ENCODE results near the gene HIF1A. TPM values are rescaled to one million over a fixed set of nuclear protein-coding genes. Genes with fewer than 3 reads are reported as not detected.

HIF1A gene
- total and polyA plus RNA-seq, 2 of the 13 experiments (the other 11 are each of a cell fraction or from before 2014, with no cell fraction given) = 41.0 to 126 TPM

DNA sequence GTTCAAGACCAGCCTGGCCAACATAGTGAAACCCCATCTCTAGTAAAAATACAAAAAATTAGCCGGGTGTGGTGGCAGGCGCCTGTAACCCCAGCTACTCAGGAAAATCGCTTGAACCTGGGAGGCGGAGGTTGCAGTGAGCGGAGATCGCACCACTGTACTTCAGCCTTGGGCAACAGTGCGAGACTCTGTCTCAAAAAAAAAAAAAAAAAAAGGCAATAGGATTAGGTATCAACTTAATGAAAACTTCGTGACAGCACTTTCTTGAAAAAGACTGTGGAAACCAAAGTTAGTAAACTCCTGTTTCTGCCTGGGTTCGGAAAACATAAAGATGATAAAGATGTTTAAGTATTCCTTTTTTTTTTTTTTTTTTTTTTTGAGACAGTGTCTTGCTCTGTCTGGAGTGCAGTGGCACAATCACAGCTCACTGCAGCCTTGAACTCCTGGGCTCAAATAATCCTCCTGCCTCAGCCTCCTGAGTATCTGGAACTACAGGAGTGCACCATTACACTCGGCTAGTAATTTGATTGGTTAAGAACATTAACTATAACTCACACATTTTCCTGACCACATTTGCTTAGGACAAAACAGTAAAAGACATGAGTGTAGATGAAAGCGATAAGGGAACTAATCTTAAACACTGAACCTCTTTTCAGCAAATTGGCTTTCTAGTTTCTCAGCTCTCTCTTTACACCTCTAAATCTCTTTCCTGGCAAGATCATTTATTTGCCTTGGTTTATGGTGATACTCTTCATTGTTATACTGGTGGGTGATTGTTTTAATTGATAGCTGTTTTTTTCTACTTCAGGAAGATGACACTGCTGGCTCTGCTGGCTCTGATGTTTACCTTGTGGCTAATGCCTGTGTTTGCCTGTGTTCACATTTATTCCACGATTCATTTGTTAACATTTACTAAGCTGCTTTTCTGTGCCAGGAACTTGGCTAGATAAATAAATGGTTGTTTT lies 15.8 kb downstream of the HIF1A start (continued):
- TF ChIP-seq, protein P1, sequence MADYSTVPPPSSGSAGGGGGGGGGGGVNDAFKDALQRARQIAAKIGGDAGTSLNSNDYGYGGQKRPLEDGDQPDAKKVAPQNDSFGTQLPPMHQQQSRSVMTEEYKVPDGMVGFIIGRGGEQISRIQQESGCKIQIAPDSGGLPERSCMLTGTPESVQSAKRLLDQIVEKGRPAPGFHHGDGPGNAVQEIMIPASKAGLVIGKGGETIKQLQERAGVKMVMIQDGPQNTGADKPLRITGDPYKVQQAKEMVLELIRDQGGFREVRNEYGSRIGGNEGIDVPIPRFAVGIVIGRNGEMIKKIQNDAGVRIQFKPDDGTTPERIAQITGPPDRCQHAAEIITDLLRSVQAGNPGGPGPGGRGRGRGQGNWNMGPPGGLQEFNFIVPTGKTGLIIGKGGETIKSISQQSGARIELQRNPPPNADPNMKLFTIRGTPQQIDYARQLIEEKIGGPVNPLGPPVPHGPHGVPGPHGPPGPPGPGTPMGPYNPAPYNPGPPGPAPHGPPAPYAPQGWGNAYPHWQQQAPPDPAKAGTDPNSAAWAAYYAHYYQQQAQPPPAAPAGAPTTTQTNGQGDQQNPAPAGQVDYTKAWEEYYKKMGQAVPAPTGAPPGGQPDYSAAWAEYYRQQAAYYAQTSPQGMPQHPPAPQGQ (CRISPR knock-in tag; IDR thresholded peaks at IDR 0.05; ENCODE audit: borderline replicate concordance) = no peak
- TF ChIP-seq SKI (IDR thresholded peaks at IDR 0.05; ENCODE audit: partially characterized antibody) = no peak
- TF ChIP-seq, protein P2, sequence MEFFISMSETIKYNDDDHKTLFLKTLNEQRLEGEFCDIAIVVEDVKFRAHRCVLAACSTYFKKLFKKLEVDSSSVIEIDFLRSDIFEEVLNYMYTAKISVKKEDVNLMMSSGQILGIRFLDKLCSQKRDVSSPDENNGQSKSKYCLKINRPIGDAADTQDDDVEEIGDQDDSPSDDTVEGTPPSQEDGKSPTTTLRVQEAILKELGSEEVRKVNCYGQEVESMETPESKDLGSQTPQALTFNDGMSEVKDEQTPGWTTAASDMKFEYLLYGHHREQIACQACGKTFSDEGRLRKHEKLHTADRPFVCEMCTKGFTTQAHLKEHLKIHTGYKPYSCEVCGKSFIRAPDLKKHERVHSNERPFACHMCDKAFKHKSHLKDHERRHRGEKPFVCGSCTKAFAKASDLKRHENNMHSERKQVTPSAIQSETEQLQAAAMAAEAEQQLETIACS (CRISPR knock-in tag; IDR thresholded peaks at IDR 0.05) = no peak
- TF ChIP-seq BCL6 (CRISPR knock-in tag; IDR thresholded peaks at IDR 0.05) = peak; percentile 63
- peak; percentile 19; the same call in 1 of the 2 replicates for TF ChIP-seq CREM (IDR thresholded peaks at IDR 0.05)
- no peak for TF ChIP-seq CREM (CRISPR knock-in tag; IDR thresholded peaks at IDR 0.05)
- peak; percentile 12 for TF ChIP-seq TEAD3 (CRISPR knock-in tag; optimal IDR thresholded peaks at IDR 0.05; ENCODE audit: borderline replicate concordance)
- no peak for TF ChIP-seq ZNF556 (CRISPR knock-in tag; IDR thresholded peaks at IDR 0.05; ENCODE audit: borderline replicate concordance)
- no peak for TF ChIP-seq REL (CRISPR knock-in tag; conservative IDR thresholded peaks at IDR 0.05)
- TF ChIP-seq KDM5B (CRISPR knock-in tag; IDR thresholded peaks at IDR 0.05; ENCODE audit: borderline replicate concordance) = no peak
- TF ChIP-seq, protein P3, sequence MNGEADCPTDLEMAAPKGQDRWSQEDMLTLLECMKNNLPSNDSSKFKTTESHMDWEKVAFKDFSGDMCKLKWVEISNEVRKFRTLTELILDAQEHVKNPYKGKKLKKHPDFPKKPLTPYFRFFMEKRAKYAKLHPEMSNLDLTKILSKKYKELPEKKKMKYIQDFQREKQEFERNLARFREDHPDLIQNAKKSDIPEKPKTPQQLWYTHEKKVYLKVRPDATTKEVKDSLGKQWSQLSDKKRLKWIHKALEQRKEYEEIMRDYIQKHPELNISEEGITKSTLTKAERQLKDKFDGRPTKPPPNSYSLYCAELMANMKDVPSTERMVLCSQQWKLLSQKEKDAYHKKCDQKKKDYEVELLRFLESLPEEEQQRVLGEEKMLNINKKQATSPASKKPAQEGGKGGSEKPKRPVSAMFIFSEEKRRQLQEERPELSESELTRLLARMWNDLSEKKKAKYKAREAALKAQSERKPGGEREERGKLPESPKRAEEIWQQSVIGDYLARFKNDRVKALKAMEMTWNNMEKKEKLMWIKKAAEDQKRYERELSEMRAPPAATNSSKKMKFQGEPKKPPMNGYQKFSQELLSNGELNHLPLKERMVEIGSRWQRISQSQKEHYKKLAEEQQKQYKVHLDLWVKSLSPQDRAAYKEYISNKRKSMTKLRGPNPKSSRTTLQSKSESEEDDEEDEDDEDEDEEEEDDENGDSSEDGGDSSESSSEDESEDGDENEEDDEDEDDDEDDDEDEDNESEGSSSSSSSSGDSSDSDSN (CRISPR knock-in tag; IDR thresholded peaks at IDR 0.05) = no peak
- no peak for TF ChIP-seq ZNF747 (CRISPR knock-in tag; IDR thresholded peaks at IDR 0.05; ENCODE audit: borderline replicate concordance)
- TF ChIP-seq ZKSCAN5 (CRISPR knock-in tag; IDR thresholded peaks at IDR 0.05) = no peak
- peak; percentile 85 for TF ChIP-seq FOXA3 (CRISPR knock-in tag; IDR thresholded peaks at IDR 0.05)
- TF ChIP-seq, protein P4, sequence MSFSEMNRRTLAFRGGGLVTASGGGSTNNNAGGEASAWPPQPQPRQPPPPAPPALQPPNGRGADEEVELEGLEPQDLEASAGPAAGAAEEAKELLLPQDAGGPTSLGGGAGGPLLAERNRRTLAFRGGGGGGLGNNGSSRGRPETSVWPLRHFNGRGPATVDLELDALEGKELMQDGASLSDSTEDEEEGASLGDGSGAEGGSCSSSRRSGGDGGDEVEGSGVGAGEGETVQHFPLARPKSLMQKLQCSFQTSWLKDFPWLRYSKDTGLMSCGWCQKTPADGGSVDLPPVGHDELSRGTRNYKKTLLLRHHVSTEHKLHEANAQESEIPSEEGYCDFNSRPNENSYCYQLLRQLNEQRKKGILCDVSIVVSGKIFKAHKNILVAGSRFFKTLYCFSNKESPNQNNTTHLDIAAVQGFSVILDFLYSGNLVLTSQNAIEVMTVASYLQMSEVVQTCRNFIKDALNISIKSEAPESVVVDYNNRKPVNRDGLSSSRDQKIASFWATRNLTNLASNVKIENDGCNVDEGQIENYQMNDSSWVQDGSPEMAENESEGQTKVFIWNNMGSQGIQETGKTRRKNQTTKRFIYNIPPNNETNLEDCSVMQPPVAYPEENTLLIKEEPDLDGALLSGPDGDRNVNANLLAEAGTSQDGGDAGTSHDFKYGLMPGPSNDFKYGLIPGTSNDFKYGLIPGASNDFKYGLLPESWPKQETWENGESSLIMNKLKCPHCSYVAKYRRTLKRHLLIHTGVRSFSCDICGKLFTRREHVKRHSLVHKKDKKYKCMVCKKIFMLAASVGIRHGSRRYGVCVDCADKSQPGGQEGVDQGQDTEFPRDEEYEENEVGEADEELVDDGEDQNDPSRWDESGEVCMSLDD (CRISPR knock-in tag; IDR thresholded peaks at IDR 0.05; ENCODE audit: borderline replicate concordance) = no peak
- no peak for TF ChIP-seq GATA4 (IDR thresholded peaks at IDR 0.05; ENCODE audit: borderline replicate concordance, low read depth)
- TF ChIP-seq CCAR2 (optimal IDR thresholded peaks at IDR 0.05; ENCODE audit: low read depth, low read length) = no peak
- TF ChIP-seq, protein P5, sequence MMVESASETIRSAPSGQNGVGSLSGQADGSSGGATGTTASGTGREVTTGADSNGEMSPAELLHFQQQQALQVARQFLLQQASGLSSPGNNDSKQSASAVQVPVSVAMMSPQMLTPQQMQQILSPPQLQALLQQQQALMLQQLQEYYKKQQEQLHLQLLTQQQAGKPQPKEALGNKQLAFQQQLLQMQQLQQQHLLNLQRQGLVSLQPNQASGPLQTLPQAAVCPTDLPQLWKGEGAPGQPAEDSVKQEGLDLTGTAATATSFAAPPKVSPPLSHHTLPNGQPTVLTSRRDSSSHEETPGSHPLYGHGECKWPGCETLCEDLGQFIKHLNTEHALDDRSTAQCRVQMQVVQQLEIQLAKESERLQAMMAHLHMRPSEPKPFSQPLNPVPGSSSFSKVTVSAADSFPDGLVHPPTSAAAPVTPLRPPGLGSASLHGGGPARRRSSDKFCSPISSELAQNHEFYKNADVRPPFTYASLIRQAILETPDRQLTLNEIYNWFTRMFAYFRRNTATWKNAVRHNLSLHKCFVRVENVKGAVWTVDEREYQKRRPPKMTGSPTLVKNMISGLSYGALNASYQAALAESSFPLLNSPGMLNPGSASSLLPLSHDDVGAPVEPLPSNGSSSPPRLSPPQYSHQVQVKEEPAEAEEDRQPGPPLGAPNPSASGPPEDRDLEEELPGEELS (CRISPR knock-in tag; IDR thresholded peaks at IDR 0.05) = peak; percentile 62

All from HepG2 (cell line).